ENCODE results near the gene RAD9A. TPM values are rescaled to one million over a fixed set of nuclear protein-coding genes. Genes with fewer than 3 reads are reported as not detected.

RAD9A gene
- total RNA-seq, 2 experiments from 2014 or later, result 29.7 to 30.6 TPM

DNA sequence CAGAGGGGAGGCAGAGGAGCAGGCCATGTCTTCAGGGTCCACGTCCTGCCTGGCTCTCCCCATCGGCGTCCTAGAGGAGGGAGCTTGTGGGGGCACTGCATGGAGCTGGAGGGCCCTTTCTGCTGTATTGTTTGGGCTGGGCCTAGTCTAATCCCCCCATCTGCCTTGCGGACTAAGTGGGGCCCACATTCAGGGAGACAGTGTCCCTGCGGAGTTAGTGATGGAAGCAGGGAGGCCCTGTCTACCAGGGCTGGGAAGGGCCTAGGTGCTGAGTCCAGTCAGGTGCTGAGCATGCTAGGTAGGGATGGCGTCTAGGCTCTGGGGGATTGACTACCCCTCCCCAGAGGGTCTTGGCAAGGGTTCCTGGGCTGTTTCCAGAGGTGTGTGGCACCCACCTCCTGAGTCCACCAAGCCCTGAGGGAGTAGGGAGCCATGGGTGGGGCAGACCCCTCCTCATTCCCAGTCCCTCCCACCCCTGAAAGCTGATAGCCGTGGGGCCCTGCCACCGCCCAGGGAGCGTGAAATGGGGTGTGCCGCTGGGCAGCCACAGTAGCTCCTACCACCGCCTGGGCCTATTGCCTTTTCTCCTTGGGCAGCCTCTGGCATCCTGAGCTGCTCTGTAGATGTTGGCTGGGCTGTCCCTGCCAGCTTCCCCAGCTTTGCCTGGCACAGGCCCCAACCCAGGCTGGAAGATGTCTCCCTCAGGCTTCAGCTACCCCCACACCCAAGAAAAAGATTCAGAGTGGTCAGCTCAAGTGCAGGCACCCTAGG lies 36.6 kb upstream of the RAD9A start:
- H3K27ac Mint-ChIP-seq, result peak overlapping the region; percentile 91
- no peaks in the 10 kb centered on the region for H3K9me3 Mint-ChIP-seq
- peaks cover 1% of the 10 kb centered on the region for H3K36me3 Mint-ChIP-seq (ENCODE audit: low read depth)
- DNase-seq, result no peak
- TF ChIP-seq CTCF (IDR thresholded peaks at IDR 0.05), result no peak
- ChIA-PET POLR2A (interaction anchor here (0.9 to 3.5 kb wide), 6 partner anchors 8 to 38 kb away, joined by 4 to 22 read pairs (median 10); partner anchors contain the start of genes CLCF1 and RAD9A), CTCF (interaction anchor here (1.3 to 12.1 kb wide), 6 partner anchors 9 to 92 kb away, joined by 3 to 883 read pairs (median 28); partner anchors contain the start of gene CLCF1)
- peaks cover 3% of the 10 kb centered on the region for H3K27me3 Mint-ChIP-seq
- intact Hi-C loops (cut with micrococcal nuclease), result no loop called here
- peaks cover 35% of the 10 kb centered on the region for H3K4me1 Mint-ChIP-seq (ENCODE audit: low read depth)
- no peak for ATAC-seq
- no peak overlapping the region for H3K4me3 Mint-ChIP-seq

DNA sequence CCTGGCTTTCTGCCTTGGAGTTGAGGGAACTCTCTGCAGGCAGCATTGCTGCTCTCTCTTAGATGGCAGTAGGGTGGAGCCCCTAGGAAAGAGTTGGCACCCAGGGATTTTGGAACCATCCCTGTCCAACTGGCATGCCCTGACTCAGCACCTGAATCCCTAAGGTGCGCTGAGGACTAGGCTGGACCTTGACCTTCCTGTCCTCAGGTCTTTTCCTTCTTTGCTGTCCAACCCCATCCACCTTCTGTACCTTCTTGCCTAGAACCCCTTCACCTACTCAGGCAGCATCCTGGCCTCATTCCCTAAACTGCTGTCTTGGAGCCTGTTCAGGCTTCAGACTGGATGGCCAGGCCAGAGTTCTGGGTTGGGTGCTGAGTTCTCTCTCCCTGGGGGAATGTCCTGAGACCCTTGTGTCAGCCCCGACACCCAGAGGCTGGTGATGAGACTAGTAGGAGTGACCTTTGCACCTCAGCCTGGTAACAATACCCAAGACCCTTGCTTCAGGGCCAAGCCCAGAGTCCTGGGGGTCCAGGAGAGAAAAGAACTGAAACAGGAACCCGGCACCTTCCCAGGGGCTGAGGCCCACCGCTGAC lies 35.9 kb upstream of the RAD9A start:
- no peak for TF ChIP-seq CTCF (IDR thresholded peaks at IDR 0.05)
- Mint-ChIP-seq H3K36me3 (ENCODE audit: low read depth) (peaks cover 1% of the 10 kb centered on the region), H3K4me1 (ENCODE audit: low read depth) (peaks cover 35% of the 10 kb centered on the region), H3K27me3 (peaks cover 3% of the 10 kb centered on the region), H3K9me3 (no peaks in the 10 kb centered on the region), H3K4me3 (no peak overlapping the region), H3K27ac (peak overlapping the region; percentile 16)
- ChIA-PET POLR2A (interaction anchor here (0.9 to 3.5 kb wide), 6 partner anchors 8 to 37 kb away, joined by 4 to 22 read pairs (median 14); partner anchors contain the start of genes CLCF1 and RAD9A), CTCF (interaction anchor here (0.7 to 12.1 kb wide), 14 partner anchors 10 to 150 kb away, joined by 3 to 883 read pairs (median 4); partner anchors contain the start of genes CLCF1, PITPNM1 and PPP1CA)
- intact Hi-C loops (cut with micrococcal nuclease), result loop anchor here (1.0 kb wide), 1 partner anchor 26 kb away; no protein-coding TSS in a partner anchor
- DNase-seq, result no peak
- no peak for ATAC-seq

DNA sequence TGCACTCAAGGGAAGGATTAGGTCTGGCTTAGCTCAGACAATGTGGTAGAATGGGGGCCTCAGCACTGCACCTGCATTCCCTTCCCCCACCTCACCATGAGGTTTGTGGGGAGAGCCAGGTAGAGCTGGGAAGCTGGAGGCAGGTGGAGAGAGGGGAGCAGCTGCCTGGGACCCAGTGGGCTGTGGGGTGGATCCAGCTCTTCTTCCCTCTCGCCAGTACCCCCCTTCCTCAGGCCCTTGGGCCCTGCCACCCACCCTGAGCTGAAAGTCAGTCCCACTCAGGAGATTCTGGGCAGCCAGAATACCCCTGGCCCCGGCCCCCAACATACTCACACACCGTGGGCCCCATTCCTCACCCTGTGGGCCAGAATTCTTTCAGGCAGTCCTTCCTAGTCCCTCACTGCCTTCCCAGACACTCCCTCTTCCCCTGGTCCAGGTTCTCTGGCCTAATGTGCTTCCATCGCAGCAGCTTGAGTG lies 35.4 kb upstream of the RAD9A start:
- H3K4me3 Mint-ChIP-seq, result no peak overlapping the region
- ChIA-PET POLR2A (interaction anchor here (0.9 to 3.1 kb wide), 5 partner anchors 11 to 109 kb away, joined by 3 to 16 read pairs (median 8); partner anchors contain the start of gene CLCF1), CTCF (interaction anchor here (0.7 to 12.1 kb wide), 16 partner anchors 8 to 149 kb away, joined by 3 to 883 read pairs (median 4); partner anchors contain the start of genes CLCF1, PITPNM1, PPP1CA and RAD9A)
- no peak for TF ChIP-seq CTCF (IDR thresholded peaks at IDR 0.05)
- DNase-seq (no peak), ATAC-seq (no peak)
- peaks cover 30% of the 10 kb centered on the region for H3K4me1 Mint-ChIP-seq (ENCODE audit: low read depth)
- H3K27ac Mint-ChIP-seq, result peak overlapping the region; percentile 56
- H3K36me3 Mint-ChIP-seq (ENCODE audit: low read depth), result peaks cover 1% of the 10 kb centered on the region
- intact Hi-C loops (cut with micrococcal nuclease), result loop anchor here (1.0 kb wide), 1 partner anchor 26 kb away; no protein-coding TSS in a partner anchor
- no peaks in the 10 kb centered on the region for H3K9me3 Mint-ChIP-seq
- peaks cover 3% of the 10 kb centered on the region for H3K27me3 Mint-ChIP-seq

DNA sequence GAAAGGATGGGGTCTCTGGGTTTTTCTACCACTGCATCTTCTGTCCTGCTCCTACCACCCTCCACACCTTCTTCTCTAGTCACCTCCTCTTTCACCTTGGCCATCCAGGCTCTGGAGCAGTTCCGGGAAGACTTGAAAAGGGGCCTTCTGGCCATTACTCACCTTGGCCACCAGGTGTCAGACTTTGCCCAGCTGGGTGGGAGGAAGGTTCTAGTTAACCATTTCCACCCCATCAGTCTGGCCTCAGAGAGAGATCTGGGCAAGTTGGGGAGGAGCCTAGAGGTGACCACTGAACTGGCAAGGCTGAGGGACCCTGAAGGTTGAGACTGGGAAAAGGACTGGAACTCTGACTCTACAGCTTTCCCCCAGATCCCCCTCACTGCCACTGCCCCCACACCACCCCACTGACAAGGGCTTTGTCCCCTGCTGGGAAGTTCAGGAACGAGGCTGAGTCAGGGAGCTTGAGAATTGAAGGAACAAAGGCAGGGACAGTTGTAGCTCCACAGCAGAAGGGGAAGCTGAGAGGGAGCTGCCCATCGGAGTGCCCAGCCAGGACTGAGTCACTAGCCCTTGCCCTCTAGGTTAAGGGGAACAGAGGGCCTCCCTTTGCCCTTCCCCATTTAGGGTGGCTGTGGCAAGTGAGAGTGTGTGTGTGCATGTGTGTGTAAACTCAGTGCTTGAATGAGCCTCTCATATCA lies 34.8 kb upstream of the RAD9A start:
- peak; percentile 8 for ATAC-seq
- peaks cover 26% of the 10 kb centered on the region for H3K4me1 Mint-ChIP-seq (ENCODE audit: low read depth)
- H3K27me3 Mint-ChIP-seq, result peaks cover 3% of the 10 kb centered on the region
- H3K27ac Mint-ChIP-seq, result peak overlapping the region; percentile 56
- POLR2A ChIA-PET, result interaction anchor here (0.6 to 3.1 kb wide), 6 partner anchors 10 to 123 kb away, joined by 3 to 16 read pairs (median 6); partner anchors contain the start of gene CLCF1
- CTCF ChIA-PET, result interaction anchor here (0.6 to 12.1 kb wide), 18 partner anchors 8 to 149 kb away, joined by 3 to 883 read pairs (median 4); partner anchors contain the start of genes CLCF1, PITPNM1, PPP1CA and RAD9A
- intact Hi-C loops (cut with micrococcal nuclease), result loop anchor here (1.0 kb wide), 1 partner anchor 25 kb away; no protein-coding TSS in a partner anchor
- peak; percentile 67 for DNase-seq
- no peaks in the 10 kb centered on the region for H3K36me3 Mint-ChIP-seq (ENCODE audit: low read depth)
- no peaks in the 10 kb centered on the region for H3K9me3 Mint-ChIP-seq
- TF ChIP-seq CTCF (IDR thresholded peaks at IDR 0.05), result peak; percentile 95
- no peak overlapping the region for H3K4me3 Mint-ChIP-seq
